ENCODE results near the gene GRIK4.
"Not testable (repeated sequence)": the region's sequence is repeated elsewhere in the genome, so short reads cannot be mapped to it uniquely, and the experiment has no call there.

The GRIK4 gene

DNA sequence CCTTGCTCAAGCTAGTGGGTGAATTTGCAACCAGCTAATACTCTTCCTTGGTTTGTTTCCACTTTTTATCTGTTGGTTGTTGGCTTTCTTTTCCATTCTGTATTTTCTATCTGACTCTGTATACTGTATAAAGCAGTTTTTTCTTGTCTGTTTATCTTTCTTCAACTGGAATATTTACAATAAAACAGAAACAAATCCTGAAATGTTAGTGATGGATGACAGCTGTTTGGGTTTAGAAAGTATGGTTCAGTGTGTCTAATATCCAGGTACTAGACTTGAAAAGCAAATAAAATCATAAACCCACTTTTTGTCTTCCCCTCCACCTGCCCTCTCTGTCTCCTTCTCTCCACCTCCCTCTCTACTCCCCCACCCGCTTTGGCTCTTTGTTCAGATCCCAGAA is 477.1 kb downstream of the GRIK4 start:
- no peak for DNase-seq

DNA sequence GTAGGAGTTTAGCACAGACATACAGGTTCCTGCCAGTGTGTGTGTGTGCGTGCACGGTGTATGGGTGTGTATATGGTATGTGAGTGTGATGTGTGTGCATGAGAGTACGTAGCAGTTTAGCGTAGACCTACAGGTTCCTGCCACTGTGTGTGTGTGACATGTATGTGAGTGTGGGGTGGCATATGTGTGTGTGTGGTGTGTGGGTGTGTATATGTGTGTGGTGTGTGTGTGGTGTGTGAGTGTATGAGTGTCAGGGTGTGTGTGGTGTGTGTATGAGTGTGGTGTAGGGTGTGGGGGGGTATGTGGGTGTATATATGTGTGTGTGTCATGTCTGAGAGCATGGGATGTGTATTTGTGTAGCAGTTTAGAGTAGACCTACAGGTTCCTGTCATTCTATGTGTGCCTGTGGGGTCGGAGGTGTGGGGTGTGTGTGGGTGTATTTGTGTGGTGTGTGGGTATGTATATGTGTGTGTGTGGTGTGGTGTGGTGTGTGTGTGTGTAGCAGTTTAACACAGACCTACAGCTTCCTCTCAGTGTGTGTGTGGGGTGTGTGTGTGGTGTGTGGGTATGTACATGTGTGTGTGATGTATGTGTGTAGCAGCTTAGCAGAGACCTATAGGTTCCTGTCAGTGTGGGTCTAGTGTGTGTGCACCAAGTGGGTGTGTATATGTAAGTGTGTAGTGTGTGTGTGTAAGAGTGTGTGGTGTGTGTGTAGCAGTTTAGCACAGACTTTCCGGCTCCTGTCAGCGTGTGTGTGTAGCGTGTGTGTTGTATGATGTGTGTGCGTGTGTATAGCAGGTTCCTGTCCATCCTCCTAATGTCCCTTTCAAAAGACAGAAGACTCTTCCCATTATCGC is 480.5 kb downstream of the GRIK4 start:
- no peak for DNase-seq

DNA sequence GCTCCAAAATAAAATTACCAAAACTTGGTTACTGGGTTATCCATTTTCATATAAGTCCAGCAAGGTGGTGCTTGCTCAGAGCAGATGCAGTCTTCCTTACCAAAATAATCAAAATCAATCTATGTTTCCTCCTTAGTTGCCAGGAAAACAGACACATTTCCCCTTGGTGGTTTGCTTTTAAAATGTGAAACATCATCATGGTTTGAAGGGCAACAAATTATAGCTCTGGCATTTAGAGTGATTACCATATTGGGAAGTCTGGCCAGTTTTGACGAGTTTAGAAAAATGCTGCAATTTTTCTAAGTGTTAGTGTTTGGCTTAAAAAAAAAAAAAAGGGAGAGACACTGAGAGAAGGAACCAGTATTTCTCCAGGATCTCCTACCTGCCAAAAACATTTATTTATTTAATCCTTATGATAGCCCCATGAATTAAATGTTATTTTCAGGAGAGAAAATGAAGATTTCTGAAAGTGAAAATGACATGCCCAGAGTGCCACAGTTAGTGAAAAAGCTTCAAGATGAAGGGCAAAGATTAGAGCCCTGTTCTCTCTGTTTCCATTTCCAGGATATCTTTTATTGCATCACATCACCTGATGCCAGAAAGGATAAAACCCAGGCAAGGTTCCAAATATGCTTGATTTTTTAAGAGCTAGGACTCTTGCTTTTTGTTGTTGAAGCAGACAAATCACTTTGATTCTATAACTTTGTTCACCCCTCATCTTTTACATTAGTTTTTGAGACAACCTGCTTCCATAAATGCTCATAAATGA is 482.7 kb downstream of the GRIK4 start:
- no peak for DNase-seq

DNA sequence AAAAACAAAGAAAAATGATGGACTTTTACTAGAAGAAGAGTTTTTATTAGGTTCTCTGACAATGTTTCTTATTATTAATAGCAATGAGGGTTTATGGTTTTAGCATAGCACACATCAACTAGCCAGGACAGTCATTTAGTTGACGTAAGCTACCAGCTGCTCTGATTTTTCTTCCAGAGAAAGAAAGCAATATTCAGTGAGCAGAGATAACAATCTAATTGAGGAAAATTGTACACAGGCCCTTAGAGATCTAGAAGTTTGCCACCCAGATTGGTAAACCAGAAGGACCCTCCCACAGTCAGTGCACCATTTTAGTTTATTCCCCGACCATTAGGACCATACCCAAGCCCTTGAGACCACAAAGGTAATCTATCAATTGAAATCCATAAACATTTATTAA is 483.6 kb downstream of the GRIK4 start:
- no peak for DNase-seq

DNA sequence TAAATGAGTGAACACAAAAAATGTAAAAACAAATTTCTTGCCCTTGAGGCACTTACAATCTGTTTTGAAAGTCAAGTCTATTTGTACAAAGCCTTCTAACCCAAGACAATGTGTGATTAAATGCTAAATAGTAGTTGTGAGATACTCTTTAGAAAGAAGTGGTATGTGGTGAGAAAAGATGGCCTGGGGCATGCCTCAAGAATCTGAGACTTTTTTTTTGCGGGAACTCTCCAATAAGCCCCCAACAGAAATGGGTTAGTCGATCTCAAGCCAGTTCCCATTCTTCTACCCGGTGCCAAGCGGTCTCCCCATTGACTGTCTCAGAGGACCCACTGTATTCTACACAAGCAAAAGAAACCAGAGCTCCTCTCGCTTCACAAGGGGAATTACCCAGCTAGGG is 485.4 kb downstream of the GRIK4 start:
- no peak for DNase-seq

DNA sequence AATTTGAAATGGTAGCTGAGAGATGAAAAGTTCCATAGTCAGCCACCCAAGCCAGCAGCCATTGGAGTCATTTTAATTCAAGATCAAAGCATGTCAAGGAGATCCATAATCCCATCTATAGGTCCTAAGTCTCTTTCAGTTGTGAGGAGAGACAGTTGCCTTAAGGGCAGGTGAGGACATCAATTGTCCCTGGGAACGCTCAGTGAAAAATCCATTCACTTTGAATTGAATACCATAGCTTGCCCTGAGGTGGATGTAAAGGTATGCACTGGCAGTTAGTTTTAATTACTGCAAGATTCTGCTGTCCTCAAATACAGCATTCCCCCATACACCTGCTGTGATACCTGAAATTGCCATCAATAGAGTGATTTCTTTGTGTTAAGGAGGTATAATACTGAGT is 487.0 kb downstream of the GRIK4 start:
- no peak for DNase-seq

DNA sequence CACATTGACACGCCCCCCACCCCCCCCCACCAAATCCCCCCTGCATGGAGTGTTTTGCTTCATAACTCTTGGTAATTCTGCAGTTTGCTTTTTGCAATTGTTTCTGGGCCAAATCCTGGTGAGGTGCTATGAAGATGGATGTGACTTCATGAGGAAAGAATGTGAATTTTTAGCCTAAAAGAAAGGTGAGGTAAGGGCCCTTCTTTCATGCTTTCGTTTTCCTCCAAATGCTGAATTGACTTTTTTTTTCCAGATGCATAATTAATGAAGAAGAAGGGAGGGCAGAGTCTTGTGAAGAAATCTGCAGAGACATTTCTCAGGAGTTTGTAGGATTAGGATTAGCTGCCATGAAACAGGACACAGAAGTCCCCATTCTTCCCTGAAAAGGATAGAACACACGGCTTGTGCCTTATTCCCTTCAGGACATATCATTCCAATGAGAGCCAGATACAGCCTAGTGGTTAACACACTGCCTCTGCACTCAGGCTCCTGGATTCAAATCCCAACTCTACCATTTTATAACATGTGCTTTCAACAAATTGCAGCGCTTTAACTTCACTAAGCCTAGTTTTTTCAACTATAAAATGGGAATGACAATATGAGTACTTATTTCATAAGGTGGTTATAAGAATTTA is 492.8 kb downstream of the GRIK4 start:
- no peak for DNase-seq

DNA sequence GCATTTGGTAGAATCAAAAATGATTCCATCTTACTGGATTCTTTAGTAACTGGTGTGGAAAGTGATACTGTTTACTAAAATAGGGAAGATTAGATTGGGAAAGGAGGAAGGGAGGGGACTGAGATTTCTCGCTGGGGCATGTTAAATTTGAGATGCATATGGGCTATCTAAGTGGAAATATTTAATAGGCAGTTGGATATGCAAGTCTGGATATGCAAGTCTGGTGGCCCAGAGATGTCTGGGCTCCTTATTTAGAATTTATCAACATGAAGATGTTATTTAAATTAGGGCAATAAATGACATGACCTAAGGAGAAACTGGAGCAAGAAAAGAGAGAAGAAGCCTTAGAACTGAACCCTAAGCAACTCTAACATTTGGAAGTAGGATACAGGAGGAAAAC is 495.4 kb downstream of the GRIK4 start:
- no peak for DNase-seq

DNA sequence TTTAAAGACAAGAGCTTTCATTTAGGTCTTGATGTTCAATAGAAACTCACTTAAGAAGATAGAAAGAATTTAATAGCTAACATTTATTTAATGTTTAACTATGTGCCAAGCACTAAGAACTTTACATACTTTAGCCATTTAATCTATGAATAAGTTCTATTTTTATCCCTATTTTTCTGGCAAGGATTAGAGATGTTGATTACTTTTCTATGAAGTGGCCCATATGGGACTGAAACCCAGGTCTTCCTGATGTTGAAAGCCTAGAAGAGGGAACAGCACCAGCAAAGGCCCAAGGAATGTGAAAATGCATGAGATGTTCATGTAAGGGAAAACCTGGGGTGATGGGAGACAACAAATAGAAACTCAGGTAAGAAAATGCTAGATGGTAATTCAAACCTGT is 497.0 kb downstream of the GRIK4 start:
- no peak for DNase-seq

DNA sequence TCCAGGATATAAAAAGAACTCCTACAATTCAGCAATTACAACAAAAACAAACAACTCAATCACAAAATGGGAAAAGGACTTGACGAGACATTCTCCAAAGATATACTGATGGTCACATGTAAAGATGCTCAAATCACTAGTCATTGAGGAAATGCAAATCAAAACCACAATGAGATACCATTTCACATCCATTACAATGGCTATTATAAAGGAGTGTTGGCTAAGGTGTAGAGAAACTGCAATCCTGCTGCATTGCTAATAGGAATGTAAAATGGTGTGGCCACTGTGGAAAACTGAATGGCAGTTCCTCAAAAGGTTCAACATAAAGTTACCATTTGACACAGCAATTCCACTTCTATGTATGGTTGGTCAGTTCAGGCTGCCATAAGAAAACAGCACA is 500.5 kb downstream of the GRIK4 start:
- DNase-seq = no peak

DNA sequence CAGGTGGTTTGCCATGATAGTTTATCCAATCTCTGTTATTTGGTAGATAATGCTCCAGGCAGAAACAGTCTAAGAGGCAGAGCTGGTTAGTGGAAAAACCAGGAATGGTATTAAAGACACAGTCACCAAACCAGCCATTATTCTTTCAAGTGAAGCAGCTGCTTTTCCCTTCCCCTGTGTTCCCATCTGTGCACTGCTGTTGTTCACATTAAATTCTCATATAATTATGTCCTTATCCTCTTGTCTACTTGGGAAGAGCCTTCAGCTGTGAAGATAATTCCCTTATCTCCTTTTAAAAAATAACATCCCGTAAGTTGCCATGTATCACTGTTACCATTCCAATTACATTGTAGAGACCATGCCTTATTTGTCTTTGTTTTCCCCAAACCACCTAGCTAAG is 507.2 kb downstream of the GRIK4 start:
- DNase-seq = no peak

DNA sequence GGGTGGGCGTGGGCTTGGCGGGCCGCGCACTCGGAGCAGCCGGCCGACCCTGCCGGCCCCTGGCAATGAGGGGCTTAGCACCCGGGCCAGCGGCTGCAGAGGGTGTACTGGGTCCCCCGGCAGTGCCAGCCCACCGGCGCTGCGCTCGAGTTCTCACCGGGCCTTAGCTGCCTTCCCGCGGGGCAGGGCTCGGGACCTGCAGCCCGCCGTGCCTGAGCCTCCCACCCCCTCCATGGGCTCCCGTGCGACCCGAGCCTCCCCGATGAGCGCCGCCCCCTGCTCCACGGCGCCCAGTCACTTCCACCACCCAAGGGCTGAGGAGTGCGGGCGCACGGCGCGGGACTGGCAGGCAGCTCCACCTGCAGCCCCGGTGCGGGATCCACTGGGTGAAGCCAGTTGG is 510.2 kb downstream of the GRIK4 start:
- not testable (repeated sequence) for DNase-seq

DNA sequence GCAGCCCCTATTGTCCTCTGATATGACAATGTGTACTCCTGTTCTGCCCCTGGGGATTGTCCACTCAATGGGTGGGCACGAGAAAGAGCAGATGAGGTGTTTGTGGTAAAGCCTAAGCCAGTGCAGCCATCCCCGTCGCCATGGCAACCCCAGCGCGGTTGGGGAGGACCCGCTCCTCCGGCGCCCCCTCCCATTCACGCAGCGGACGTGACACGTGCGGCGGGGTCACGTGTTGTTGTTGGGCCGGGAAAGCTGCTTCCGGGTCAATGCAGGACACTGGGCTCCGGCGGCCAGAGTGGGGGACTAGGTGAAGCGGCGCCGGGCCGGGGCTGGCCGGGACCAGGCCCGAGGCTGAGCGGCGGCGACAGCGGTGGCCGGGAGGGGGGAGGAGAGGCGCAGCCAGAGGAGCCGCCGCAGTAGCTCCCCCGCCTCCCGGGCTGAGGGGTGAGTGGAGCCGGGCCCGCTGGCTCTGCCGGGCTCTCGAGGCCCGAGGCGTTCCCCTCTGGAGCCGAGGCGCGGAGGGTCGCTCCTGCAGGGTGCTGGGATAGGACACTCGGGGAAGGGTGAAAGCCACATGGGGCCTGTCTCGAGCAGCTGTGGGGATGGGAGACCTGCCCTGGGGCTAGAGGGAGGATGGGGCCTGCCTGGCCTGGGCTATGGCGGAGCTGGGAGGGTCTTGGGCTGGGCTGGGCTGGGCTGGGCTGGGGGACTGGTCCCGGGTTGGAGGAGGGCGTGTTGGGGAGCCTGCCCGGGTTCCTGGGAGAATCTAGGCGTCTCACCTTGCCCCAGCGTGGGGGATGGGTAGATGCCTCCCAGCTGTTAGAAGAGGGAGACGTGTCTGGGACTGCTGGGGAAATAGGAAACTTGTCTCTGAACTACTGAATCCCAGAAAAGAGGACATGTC is 512.6 kb downstream of the GRIK4 start, which contains the start of gene TBCEL:
Gene TBCEL, plus strand, starts transcription at position 255 of the 904 bp plus-strand sequence. CDS start 21,589 bp downstream, outside the sequence.
- peak; percentile 76 for DNase-seq

DNA sequence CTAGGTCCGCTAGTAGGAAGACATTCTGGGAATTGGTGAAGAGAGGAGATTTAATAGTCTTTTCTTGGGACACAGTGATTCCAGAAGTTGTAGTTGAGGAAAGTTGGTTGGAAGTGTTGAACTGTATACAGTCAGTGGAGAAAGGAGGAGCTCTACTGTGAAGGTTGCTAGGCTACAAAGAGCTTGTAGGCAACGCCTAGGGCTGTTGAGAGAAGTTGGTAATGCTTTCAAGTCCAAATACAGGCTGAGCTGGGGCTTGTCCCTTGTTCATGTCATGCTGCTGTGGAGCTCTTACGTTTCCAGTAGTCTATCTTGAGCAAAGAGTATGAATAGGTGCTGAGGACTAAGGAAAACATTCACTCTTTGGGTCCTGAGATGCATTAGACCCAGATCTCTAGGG is 513.4 kb downstream of the GRIK4 start:
- DNase-seq = no peak

DNA sequence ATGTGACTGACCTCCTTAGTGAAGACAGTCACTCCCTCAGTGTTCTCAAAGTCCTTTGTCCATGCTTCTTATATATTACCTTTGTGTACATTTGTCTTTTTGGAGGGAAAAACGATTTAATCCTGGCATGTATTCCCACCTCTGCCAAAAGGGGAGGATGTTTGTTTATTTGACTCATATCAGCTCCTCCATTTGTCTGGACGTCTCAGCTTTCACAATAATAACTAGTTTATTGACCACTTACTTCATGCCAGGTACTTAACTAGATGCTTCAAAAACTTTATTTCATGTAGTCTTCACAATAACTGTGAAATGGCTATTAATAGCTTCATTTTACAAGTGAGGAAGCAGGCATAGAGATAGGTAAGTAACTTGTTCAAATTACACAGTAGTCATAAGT is 517.6 kb downstream of the GRIK4 start:
- no peak for DNase-seq

DNA sequence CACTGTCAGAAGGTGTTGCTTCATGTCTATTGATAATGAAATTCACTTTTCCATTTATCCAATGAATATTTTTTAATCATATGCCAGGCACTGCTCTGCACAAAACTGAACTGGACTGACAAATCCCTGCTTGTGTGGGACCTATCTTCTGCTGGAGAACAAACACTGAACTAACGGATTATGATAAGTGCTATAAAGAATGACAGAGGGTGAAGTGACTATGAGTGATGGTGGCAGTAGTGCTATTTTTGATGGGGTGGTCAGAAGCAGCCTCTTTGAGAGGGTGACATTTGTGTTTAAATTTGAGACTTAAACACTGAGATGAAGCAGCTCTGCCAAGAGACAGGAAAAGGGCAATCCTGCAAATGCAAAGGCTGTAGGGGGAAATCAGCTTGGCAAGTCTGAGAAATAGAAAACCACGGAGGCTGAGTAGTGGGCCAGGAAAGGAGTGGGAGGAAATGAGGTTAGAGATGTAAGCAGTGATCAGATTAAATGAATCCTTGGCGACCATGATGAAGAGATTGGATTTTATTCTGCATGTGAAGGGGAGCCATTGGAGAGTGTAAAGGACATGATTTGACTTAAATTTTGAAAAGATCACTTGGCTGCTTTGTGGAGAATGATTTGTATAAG is 518.4 kb downstream of the GRIK4 start:
- no peak for DNase-seq

DNA sequence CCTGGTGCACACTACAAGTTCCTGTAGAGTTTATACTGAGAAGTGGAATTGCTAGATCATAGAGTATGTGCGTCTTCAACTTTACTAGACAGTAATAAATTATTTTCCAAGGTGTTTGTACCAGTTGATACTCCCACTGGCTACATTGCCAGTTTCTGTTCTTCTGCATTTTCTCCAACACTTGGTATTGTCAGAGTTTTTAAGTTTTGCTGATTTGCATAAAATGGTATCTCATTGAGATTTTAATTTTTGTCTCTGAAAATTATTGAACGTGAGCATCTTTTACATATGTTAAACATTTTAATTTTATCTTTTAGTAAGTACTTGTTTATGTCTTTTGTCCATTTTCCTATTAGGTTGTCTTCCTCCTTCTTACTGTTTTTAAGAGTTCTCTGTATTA is 519.6 kb downstream of the GRIK4 start:
- no peak for DNase-seq

DNA sequence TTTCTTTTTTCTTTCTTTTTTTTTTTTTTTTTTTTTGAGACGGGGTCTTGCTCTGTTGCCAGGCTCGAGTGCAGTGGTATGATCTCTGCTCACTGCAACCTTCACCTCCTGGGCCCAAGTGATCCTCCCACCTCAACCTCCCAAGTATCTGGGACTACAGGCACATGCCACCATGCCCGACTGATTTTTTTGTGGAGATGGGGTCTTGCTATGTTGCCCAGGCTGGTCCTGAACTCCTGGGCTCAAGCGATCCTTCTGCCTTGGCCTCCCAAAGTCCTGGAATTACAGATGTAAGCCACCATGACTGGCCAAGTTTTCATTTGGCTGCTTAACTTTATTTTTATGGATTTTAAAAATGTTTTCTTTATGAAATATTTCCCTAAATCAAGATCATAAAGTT is 520.1 kb downstream of the GRIK4 start:
- not testable (repeated sequence) for DNase-seq

DNA sequence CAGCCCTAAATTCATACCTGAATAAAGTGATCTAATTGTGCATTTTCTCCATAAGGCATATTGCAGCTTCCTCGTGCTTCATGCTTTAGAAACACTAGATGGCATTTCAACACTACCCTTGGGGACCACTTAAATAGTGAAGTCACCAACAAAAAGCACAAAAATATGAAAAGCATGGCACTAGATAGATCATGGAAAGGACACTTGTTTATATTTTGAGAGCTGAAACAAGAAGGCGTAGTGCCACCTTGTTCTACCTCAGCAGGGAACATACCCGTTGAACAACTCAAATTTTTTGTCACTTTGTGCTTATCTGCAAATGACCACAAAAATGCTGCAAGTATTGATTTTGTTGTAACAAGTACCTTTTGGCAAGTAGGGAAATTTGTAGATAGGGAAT is 521.0 kb downstream of the GRIK4 start:
- DNase-seq = no peak

DNA sequence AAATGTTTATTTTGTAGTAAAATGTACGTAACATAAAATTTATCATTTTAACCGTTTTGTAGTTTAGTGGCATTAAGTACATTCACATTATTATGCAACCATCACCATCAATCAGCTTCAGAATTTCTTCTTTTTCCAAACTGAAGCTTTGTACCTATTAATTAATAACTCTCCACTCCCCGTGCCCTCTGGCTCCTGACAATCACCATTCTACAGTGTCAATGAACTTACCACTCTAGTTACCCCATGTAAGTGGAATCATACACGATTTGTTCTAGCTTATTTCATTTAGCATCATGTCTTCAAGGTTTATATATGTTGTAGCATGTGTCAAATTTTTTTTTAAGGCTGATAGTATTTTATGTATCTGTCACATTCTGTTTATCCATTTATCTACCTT is 522.1 kb downstream of the GRIK4 start:
- no peak for DNase-seq

DNA sequence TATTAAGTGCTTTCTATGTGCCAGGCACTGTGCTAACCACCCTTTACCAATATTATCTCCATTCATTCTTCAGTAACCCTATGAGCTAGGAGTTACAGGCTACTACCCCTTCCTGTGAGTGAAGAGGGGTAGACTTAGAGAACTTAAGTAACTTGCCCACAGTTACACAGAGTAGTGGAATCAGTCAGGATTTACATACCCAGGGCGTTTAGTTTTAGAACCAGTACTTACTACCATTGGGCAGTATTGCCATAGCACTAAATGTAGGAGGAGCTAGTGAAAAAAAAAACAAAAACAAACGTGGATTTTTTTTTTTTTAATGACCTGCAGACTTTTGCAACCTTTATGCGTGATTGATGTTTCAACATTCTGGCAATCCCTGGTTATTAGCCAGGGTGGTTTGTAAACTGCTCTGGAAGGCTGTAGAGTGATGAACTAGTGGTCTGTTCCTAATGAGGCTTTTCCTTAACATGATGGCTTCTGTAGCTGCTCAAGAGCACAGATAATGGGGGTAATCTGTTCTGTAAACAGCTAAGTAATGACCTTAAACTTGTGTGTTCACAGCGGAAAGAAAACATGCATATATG is 523.7 kb downstream of the GRIK4 start:
- no peak for DNase-seq

DNA sequence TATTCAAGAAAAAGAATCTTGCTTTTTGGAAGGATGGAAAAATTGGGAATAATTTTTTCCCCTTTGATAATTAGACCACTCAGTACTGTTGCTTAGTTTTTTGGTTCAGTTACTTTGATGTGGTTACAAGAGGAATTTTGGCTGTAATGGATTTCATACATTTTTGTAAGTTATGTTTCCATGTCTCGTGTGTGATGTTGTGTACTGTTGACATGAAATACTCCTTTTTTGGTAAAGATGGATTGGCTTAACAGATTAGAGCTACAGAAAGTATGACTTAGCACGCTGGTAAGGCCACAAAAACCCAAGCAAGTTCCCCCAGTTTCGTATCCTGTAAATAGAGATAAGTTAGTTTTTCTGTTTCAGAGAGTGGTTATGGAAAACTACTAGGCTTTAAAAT is 524.2 kb downstream of the GRIK4 start:
- DNase-seq = no peak

Data from activated naive CD4-positive, alpha-beta T cell treated with Interleukin-2 at 50 U/mL for 16 hours (primary cell).